Posterior vena cava (tissue), 2 donors: Measurements from ENCODE around the gene PTPRN. TPM values are rescaled to one million over a fixed set of nuclear protein-coding genes. Genes with fewer than 3 reads are reported as not detected.

ENCODE experiments used
- DNase-seq: peaks from one replicate; pipeline ENCODE4 v3.0.0-alpha.2; 2020; ENCODE audit warnings: low spot score
- intact Hi-C, 2 donors: fragments of 100-400 bp; cut with DNase I; formaldehyde crosslinking; loops; one replicate each; pipeline versions ENCODE4 v1.14.1 to v1.14.2; 2022 to 2023
- long read RNA-seq, 2 donors: library from polyadenylated mRNA; unstranded; transcript quantifications; one replicate each; pipeline ENCODE4 v2.0.0, GENCODE V29; 2020 to 2021
- total RNA-seq, 2 donors: library from RNA; stranded (reverse); fragmentation: NEBNext Ultra II Directional; extraction: Animal tissue kit (Norgen Biotek cat#: 25700); gene quantifications; one replicate each; pipeline ENCODE4 v1.2.1, GENCODE V29; 2021
- donor health status: DM: yes; HTN: yes; CAD: no.
- donor health status: DM: yes; HTN: yes; CAD: no.

Gene PTPRN
- total RNA-seq: not detected
- long read RNA-seq, donor 1: 0 reads
- long read RNA-seq, donor 2: 0 reads

DNA sequence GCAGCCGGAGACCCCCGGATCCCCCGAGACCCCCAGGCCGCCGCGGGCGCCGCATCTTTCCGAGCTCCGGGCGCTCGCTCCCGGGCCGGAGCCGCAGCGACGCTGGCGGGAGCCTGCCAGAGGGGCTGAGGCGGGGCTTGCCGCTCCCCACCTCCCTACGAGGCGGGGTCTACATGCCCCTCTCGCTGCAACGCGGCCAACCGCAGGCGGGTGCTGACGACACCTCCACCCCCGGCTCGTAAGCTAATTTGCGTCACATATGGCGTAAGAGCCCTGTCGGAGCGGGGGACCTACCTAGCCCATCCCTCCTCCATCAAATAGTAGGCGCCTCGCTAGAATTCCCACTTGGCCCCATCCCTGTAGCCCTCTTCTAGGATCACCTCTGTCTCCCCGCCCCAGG lies at the start of gene PTPRN:
Gene PTPRN, minus strand, starts transcription at position 124 of the 400 bp plus-strand sequence. Its CDS starts 69 bp downstream, at position 55.
- intact Hi-C loops: no loop called here

DNA sequence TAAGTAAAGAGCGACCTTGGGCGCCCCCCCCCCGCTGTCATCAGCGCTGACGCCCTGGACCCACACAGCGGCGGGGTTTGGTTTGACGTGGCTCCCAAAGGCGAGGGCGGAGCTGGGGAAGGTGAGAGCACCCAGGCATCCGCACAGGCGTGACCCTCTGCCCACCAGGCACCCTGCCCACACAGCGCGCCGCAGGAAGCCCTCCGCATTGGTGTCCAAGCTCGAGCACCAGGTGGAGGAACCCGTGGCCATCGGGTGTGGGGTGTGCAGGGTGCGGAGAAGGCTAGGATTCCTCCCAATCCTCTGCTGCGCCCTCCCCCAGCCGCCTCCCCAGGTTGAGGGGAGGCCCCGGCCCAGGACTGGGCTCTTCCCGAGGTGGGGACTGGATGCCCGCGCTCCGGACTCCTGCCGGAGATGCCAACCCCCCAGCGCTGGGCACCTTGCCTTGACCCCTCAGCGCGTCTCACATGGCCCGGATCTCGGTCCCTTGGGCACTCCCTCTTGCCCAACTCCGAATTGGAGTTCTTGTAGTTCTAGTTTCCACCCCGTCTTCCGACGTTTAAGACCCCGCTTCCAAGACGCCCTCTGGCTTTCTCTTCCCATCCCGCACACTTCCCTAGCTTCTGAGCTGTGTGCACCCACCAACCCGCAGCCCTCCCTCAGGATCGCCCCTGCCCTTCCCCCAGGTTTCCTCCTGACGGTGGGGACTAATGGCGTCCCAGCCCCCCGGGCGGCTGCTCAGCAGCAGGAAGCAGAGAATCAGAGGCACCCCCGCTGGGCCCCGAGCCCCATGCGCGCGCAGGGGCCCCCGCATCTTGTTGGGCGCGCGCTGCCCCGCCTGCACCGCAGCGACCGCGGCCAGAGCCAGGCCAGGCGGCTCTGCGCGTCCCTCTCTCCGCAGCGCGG lies 49.2 kb upstream of the PTPRN start:
- intact Hi-C loops: no loop called here
- no peak for DNase-seq

More for the DNA sequence above, at the start of gene PTPRN:
- peak; percentile 56 for DNase-seq

DNA sequence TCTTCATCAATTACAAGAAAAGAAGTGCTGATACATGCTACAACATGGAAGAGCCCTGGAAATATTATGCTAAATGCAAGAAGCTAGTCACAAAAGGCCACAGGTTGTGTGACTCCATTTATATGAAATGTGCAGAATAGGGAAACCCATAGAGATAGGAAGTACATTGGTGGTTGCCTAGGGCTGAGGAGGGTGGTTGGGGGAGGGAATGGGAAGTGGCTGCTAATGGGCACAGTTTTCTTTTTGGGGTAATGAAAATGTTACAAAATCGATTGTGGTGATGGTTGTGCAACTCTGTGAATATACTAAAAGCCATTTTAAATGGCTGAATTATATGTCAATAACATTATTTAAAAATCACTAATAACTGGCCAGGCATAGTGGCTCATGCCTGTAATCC lies 47.6 kb upstream of the PTPRN start:
- intact Hi-C loops: no loop called here
- DNase-seq: no peak

DNA sequence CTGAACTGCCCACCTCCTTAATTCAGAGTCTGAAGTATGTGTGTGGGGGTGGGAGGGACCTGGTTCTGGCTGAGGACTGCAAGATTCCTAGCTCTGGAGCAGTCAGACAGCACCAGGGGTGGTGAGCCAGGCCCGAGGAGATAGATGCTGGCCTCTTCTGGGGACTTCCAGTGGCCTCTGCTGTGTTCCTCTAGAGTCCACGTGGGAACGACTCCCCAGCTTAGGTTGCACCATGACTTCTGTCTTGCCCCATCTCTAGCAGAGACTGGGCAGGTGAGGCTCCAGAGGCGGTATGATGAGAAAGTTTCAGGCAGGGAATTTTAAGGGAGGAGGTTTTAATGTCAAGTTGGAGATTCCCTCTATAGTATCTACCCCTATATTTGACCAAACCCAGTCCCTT lies 45.4 kb upstream of the PTPRN start:
- DNase-seq: no peak
- intact Hi-C loops: no loop called here

DNA sequence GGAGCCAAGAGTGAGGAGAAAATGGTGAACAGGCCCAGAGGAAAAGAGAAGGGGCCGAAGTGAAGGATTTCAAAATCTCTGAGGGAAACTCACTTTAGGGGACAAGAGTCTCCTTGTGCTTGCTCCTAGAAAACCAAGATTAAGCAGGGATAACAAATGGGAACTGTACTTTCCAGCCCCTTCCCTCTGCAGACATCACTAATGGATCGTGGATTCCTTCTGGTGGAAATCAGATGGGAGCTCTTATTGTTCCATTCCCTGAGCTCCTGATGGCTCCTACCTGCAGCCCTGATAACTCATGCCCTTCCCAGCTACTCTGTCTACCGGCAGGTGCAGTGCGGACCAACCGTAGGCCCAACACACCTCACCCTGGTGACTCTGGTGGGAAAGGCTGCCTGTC lies 43.9 kb upstream of the PTPRN start:
- intact Hi-C loops: no loop called here
- no peak for DNase-seq

DNA sequence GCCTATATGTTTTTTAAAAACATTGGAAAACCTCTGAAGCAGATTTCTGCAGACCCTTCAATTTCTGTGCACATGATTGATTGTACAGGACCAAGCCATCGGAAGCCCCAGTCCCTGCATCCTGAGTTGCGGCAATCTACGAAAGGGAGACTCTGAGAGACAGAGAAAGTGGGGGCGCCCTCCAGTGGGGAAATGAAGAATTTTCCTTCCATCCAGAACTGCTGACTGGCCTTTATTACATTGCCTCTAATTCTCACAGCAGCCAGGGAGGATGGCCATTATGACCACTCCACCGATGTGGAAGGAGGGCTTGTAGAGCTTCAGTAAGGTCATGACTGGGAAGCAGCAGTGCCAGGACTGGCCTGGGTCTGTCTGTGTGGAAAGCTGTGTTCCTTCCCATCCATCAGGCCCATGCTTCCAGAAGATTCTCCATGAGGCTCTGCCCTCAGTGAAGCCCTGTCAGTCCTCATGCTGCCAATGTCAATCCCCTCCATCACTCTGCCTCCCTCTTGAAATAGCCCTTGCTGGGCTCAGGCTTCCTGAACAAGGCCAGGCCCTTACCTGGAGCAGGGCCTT lies 43.3 kb upstream of the PTPRN start:
- intact Hi-C loops: no loop called here
- no peak for DNase-seq

DNA sequence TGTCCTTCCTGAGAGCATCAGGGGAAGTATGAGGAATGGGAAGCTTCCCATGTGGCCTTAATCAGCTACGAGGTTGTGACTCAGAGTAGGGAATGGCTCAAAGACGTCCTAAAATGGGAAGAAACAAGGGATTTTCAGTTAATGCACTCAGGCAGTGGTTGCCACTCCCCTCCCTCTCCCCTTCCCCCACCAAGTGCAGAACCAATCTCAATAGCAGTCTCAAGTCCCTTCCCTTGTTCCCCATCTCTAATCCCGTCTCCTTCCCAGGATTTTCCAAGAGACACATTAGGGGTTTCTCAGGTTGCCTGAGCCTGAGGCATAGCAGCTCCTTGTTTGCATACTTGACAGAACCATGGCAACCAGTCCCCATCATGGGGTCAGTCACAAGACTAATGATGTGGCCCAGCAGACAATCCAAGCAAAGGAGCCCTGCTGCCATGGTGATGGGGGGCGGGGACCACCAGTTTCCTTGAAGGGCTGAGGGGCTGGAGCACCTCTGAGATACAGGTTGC lies 41.6 kb upstream of the PTPRN start:
- no peak for DNase-seq
- intact Hi-C loops: no loop called here

DNA sequence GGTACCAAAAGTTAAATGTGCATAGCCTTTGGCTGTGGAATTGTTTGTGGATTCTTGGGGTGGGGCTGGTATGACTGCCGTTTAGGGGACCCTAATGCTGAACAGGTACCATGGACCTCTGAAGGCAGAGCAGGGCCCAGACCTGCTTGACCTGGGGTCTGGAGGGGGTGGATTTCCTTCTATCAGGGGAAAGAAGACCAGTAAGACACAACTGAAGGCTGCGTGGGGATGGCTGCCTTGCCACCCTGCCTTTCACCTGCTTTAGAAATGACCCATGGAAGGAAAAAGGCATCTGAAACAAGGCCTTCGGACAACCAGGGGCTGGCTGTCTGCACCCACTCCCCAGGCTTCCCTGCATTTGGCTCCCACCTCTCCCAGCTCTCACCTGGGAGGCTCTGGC lies 41.0 kb upstream of the PTPRN start:
- DNase-seq: no peak
- intact Hi-C loops: no loop called here

DNA sequence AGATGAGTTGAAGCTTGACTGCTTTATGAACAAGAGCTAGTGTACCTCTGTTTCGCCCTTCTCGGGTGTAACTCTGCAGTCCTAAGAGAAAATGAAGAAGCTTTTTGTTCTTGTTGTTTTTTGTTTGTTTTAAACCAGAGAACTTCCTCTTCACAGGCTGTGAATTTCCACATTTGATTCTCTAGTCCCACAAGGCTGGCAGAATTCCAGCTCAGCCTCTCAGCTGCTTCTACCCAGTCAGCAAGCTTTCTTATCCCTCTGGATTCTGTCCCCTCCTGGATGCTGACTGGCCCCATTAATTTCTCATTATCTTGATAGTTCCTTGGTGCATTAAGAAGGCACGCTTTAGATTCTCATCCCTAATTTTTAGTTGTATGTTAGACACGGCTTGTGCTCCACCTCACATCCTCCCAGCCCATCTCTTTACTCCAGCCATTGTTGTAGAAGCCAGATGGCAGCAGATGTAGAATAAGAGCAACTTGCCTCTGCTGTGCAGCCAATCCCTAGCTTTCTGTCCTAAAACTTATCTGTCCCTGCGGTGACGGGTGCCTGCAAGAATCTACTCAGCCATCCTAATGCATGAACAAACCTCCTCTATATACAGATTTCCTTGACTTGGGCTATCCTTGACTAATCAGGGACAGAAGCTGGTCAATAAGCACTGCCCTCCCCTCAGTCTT lies 35.7 kb upstream of the PTPRN start:
- intact Hi-C loops: no loop called here
- DNase-seq: no peak

DNA sequence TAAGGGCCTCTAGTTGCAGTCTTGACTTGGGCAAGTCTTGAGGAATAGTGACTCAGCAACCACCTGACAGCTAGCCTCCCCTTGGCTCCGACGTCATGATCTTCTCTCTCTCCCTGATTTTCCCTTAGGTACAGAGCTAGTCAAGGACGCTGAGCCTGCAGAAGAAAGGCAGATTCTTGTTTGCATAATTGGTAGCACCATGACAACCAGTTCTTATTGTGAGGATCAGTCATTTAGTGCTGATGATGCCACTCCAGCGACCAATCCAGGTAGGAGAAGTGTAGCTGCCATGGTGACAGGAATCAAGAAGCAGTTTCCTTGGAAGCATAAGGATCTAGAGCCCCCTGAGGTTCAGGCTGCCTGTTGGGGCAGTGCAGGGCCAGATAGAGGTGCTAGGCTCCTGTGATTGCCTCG lies 26.2 kb upstream of the PTPRN start:
- intact Hi-C loops: no loop called here
- no peak for DNase-seq

DNA sequence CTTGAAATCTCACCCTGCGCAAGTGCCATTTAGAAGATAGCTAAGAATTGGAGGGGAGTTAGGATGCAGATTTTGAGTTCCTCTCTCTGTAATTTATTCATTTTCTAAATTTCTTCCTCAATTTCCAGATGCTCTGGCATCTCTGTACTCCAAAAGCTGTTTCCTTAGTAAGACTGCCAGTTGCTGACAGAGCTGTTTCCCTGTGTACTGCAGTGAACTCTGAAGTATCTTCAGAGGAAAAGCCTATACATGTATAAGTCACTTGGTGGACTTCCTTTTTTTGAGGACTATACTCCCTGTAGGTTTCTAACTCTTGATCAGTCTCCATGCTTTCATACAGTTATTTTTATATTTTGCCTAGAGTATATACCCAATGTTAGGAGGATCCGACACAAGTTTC lies 24.9 kb upstream of the PTPRN start:
- intact Hi-C loops: no loop called here
- DNase-seq: no peak

DNA sequence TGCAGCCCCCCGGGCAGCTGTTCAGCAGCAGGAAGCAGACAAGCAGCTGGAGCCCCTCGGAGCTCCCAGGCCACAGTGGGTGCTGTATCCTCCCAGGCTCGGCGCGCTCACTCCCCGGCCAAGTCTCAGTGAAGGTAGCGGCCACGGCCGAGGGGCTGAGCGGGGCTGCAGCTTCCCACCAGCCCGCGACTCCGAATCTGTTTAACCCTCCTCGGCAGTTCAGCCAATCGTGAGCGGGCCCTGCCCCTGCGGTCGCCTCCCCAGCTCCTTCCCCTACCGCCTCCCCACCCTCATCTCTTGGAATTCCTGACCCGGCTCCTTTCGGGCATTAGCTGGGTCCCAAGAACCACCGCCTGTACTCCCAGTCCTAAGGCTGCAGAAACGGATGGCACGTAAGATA lies 23.3 kb upstream of the PTPRN start, which contains the start of gene RESP18:
Gene RESP18, minus strand, starts transcription at position 203 of the 400 bp plus-strand sequence.
- intact Hi-C loops: no loop called here
- DNase-seq: no peak

DNA sequence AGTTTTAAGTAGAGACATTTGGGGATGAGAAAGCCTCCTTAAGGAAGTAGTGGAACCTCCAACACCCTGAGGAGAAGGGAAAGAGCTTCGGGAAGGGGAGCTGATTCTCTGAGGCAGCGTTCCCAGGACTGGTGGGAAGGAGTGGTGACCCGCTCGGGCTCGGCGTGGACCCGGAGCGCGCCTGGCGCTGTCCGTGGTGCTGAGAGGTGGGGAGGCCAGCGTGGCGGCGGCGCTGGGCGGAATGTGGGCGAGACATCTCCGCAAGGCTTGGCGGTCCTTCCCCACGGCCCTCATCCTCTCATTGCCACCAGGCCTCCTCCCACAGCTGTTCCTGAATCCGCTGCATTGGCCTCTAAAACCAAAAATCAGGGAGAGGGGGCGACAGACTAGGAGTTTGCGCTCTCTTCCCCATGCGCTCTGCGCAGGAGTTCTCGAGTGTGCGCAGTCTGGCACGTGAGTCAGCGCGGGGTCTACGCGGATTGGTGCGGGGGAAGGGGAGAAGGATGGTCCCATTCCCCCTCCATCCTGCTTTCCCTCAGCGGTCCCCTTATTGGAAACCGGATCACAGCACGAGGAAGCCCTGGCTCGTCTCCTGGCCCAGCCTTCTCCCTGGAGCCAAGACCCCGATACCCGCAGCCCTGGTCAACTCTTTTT lies 22.5 kb upstream of the PTPRN start:
- intact Hi-C loops: no loop called here
- DNase-seq: no peak

DNA sequence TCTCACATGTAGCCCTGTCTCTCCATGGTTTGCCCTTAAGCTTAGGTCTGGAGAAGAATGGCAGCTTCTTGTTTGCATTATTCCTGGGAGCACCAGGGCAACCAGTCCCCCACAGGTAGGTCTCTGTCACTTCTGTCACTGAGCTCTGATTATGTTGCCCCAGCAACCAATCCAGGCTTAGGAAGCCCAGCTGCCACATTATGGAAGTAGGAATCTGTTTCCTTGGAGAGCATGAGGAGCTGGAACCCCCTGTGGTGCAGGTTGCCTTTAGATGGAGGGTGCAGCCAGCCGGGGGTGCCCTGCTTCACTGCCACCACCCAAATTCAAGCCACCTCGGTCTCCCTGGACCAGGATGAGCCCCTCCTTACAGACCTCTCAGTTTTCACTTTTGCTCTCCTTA lies 18.5 kb upstream of the PTPRN start:
- no peak for DNase-seq
- intact Hi-C loops: no loop called here

DNA sequence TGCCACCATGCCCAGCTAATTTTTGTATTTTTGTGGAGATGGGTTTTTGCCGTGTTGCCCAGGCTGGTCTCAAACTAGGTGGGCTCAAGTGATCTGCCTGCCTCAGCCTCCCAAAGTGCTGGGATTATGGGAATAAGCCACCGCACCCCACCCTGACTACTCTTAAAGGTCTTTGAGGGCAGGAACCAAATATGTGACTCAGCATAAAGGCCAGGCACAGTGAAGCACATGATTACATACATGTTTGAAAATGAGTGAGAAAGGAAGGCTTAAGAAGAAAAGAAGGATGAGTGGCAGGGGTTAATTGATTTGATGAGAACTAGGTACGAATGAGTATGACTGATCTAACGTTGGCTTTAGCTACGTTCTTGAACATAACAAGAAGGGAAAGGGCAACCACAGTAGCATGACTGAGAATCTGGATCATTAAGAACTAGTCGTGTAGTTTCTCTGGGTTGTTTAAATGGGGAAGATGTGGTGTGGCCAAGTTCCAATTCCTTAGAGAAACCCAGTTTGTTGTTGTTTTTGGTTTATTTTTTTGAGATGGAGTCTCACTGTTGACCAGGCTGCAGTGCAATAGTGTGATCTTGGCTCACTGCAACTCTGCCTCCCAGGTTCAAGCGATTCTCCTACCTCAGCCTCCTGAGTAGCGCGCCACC lies 16.6 kb upstream of the PTPRN start:
- intact Hi-C loops: no loop called here
- DNase-seq: no peak

DNA sequence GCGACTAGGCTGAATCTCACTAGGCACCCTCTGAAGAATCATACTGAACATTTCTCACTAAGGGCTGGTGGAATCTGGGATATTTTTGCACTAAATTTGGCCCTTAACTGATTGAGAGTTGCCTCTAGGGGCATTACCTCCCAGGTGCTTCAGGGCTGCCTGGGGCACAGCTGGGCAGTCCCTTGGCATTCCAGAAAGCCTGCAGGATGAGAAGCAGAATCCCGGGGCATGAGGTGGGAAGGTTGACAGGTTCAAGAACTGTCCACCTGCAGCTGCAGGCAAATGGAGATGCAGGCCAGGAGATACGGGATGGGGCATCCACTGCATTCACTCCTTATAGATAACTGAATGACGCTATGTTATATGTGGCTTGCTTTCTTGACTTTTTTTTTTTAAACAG lies 15.9 kb upstream of the PTPRN start:
- intact Hi-C loops: no loop called here
- DNase-seq: no peak

DNA sequence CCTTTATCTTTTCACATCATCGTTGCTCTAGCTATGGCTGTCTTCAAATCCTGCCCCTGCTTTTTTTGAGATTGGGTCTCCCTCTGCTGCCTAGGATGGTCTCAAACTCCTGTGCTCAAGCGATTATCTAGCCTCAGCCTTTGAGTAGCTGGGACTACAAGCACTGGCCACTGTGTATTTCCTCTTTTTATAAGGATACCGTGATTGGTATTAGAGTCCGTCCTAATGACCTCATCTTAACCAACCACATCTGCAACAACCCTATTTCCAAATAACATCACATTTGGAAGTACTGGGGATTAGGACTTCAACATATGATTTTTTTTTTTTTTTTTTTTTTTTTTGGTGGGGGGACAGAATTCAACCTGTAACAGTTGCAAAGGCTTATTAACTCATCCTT lies 14.2 kb upstream of the PTPRN start:
- intact Hi-C loops: no loop called here
- DNase-seq: no peak

DNA sequence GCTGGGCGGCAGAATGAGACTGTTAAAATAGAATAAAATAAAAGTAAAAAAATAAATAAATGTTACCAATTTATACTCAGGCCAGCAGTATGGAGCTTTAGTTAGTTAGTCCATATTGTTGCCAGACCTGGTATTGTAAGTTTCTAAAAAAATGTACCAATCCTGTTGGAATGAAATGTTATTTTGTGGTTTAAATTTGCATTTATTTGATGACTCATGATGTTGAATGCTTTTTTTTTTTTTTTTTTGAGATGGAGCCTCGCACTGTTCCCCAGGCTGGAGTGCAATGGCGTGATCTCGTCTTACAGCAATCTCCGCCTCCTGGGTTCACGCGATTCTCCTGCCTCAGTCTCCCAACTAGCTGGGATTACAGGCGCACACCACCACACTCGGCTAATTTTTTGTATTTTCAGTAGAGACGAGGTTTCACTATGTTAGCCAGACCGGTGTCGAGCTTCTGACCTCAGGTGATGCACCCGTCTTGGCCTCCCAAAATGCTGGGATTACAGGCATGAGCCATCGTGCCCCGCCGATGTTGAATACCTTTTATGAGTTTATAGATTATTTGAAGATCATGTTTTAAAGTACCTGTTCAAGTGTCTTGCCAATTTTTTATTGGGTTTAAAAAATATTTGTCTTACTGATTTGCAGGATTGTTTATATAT lies 5.7 kb upstream of the PTPRN start:
- DNase-seq: no peak

More for the DNA sequence above, 5.7 kb upstream of the PTPRN start:
- intact Hi-C loops: loop anchor here in 1 of 2 donors (5.0 kb wide), 1 partner anchor 273 kb away; the partner anchor contains the start of gene CFAP65
